HepG2 (cell line): ENCODE measurements around the gene TP73. TPM values are rescaled to one million over a fixed set of nuclear protein-coding genes. Genes with fewer than 3 reads are reported as not detected.

Experiments used
- BORCS8-MEF2B ChIP-seq: sonication (generic); formaldehyde crosslinking; IDR thresholded peaks from 2 replicates; pipeline ENCODE4 v1.8.0; 2022; ENCODE audit warnings: mild to moderate bottlenecking, missing genetic modification reagents
- E2F2 ChIP-seq: sonication (generic); formaldehyde crosslinking; IDR thresholded peaks from 2 replicates; pipeline ENCODE4 v1.4.0; 2020; ENCODE audit warnings: missing genetic modification reagents, borderline replicate concordance
- FOXC1 ChIP-seq: sonication (generic); formaldehyde crosslinking; IDR thresholded peaks from 2 replicates; pipeline ENCODE4 v1.8.0; 2022; ENCODE audit warnings: mild to moderate bottlenecking, missing genetic modification reagents, borderline replicate concordance
- GATAD2A ChIP-seq: IDR thresholded peaks from 2 replicates; pipeline ENCODE4 v1.6.1; 2016
- KDM6A ChIP-seq: IDR thresholded peaks from 2 replicates; pipeline ENCODE4 v1.6.1; 2016; ENCODE audit warnings: low read depth
- MNT ChIP-seq: fragments of 450-650 bp; IDR thresholded peaks from 2 replicates; pipeline ENCODE4 v1.6.1; 2016
- PAXIP1 ChIP-seq: sonication (generic); formaldehyde crosslinking; conservative IDR thresholded peaks from 2 replicates; pipeline ENCODE4 v1.4.0; 2020; ENCODE audit warnings: mild to moderate bottlenecking, missing genetic modification reagents, moderate library complexity
- ZFP90 ChIP-seq: sonication (generic); formaldehyde crosslinking; IDR thresholded peaks from 2 replicates; pipeline ENCODE4 v1.8.0; 2022; ENCODE audit warnings: missing genetic modification reagents, mild to moderate bottlenecking, inconsistent platforms, borderline replicate concordance
- ZNF263 ChIP-seq: sonication (generic); formaldehyde crosslinking; IDR thresholded peaks from 2 replicates; pipeline ENCODE4 v1.4.0; 2020; ENCODE audit warnings: missing genetic modification reagents
- ZNF33A ChIP-seq: sonication (generic); formaldehyde crosslinking; IDR thresholded peaks from 2 replicates; pipeline ENCODE4 v1.5.1; 2020; ENCODE audit warnings: missing genetic modification reagents, mild to moderate bottlenecking, moderate library complexity, borderline replicate concordance
- ZNF503 ChIP-seq: sonication (generic); formaldehyde crosslinking; IDR thresholded peaks from 2 replicates; pipeline ENCODE4 v1.4.0; 2020; ENCODE audit warnings: missing genetic modification reagents
- ZNF564 ChIP-seq: sonication (generic); formaldehyde crosslinking; IDR thresholded peaks from 2 replicates; pipeline ENCODE4 v1.8.1; 2023; ENCODE audit warnings: mild to moderate bottlenecking, missing genetic modification reagents
- ZNF589 ChIP-seq: sonication (generic); formaldehyde crosslinking; conservative IDR thresholded peaks from 2 replicates; pipeline ENCODE4 v1.8.0; 2022; ENCODE audit warnings: mild to moderate bottlenecking, moderate library complexity, missing genetic modification reagents
- ZNF704 ChIP-seq: sonication (generic); formaldehyde crosslinking; IDR thresholded peaks from 2 replicates; pipeline ENCODE4 v1.8.1; 2023; ENCODE audit warnings: mild to moderate bottlenecking, inconsistent platforms, moderate library complexity, missing genetic modification reagents, borderline replicate concordance
- ZNF747 ChIP-seq: sonication (generic); formaldehyde crosslinking; IDR thresholded peaks from 2 replicates; pipeline ENCODE4 v1.8.1; 2023; ENCODE audit warnings: missing genetic modification reagents, mild to moderate bottlenecking, borderline replicate concordance
- ZSCAN29 ChIP-seq: sonication (generic); formaldehyde crosslinking; conservative IDR thresholded peaks from 2 replicates; pipeline ENCODE4 v1.4.0; 2020; ENCODE audit warnings: mild to moderate bottlenecking, missing genetic modification reagents
- polyA plus RNA-seq, 8 experiments: library from polyadenylated mRNA; depleted of rRNA in 3 of 8; stranded (reverse) in 7 of 8; unstranded in 1 of 8; fragments of >200 nt; fragmentation: Illumina TruSeq in 4 of 8; extraction: Trizol in 4 of 8; gene quantifications; 2 replicates each; pipeline versions ENCODE4 v1.2.1 to v1.2.3, GENCODE V29; 2011 to 2016; ENCODE audit warnings: low read depth in 4 of 8, missing spikeins in 1 of 8, mixed read lengths in 1 of 8; ENCODE audit not compliant: insufficient read depth in 1 of 8
- total RNA-seq, 5 experiments: library from RNA; depleted of rRNA; stranded (reverse); fragments of >200 nt; fragmentation: Illumina TruSeq; extraction: Trizol; gene quantifications; 2 replicates each; pipeline ENCODE4 v1.2.3, GENCODE V29; 2016; ENCODE audit warnings: low read depth in 1 of 5

TP73 gene
- total and polyA plus RNA-seq, 2 of the 13 experiments (the other 11 are each of a cell fraction or from before 2014, with no cell fraction given), result 0.49 to 1.1 TPM

- TF ChIP-seq KDM6A (CRISPR knock-in tag) (peak; percentile 45; the same call in 1 of the 2 replicates), MNT (no peak), ZNF564 (CRISPR knock-in tag) (peak; percentile 29; the same call in 1 of the 2 replicates), GATAD2A (CRISPR knock-in tag) (peak; percentile 68), ZNF589 (CRISPR knock-in tag) (0 out of 2 replicates have a peak, but pooled peaks have one; percentile 15), ZNF747 (peak; percentile 12), ZFP90 (0 out of 2 replicates have a peak, but pooled peaks have one; percentile 15), ZNF263 (CRISPR knock-in tag) (0 out of 2 replicates have a peak, but pooled peaks have one; percentile 5), BORCS8-MEF2B (CRISPR knock-in tag) (peak; percentile 59; the same call in 1 of the 2 replicates), PAXIP1 (peak; percentile 71), ZNF503 (CRISPR knock-in tag) (no peak), ZSCAN29 (CRISPR knock-in tag) (0 out of 2 replicates have a peak, but pooled peaks have one; percentile 13), E2F2 (CRISPR knock-in tag) (peak; percentile 33; the same call in 1 of the 2 replicates), FOXC1 (peak; percentile 37; the same call in 1 of the 2 replicates), ZNF704 (peak; percentile 73), ZNF33A (CRISPR knock-in tag) (no peak)
Observed at GRCh38 chr1:3771108-3772026, 119.1 kb downstream of the TP73 start (continued).
